B cell (primary cell): ENCODE data around the gene SNW1. TPM values are rescaled to one million over a fixed set of nuclear protein-coding genes. Genes with fewer than 3 reads are reported as not detected.

ENCODE experiments used
- ATAC-seq: fragments of 200-7000 bp; cut with Tn5 transposase; one replicate; pipeline ENCODE4 v1.10.0; 2021; ENCODE audit warnings: low read depth, mild to moderate bottlenecking, moderate number of reproducible peaks, moderate library complexity
- CTCF ChIA-PET: fragments of 350-600 bp; sonication (Branson Sonifier 250); formaldehyde crosslinking; loops from one replicate; lab custom pipeline; 2021; ENCODE audit warnings: antibody characterized with exemption, inconsistent platforms; lab: Charles Lee
- POLR2A ChIA-PET: fragments of 350-600 bp; sonication (Branson Sonifier 250); formaldehyde crosslinking; loops from one replicate; lab custom pipeline; 2021; ENCODE audit warnings: antibody characterized with exemption; lab: Charles Lee
- DNase-seq: peaks from one replicate; pipeline ENCODE4 v3.0.0; 2013
- H2AFZ ChIP-seq: 2 replicates; pipeline ENCODE4 v1.6.1; 2012; ENCODE audit warnings: mild to moderate bottlenecking, low read depth, low read length; ENCODE audit not compliant: insufficient read depth, poor library complexity, severe bottlenecking
- H3K27ac ChIP-seq, 2 donors: 1 replicate in 1 of 2; 2 replicates in 1 of 2; pipeline ENCODE4 v1.5.1; 2012 to 2013; ENCODE audit warnings: low read length in 2 of 2, mild to moderate bottlenecking in 2 of 2, moderate library complexity in 1 of 2
- H3K27me3 ChIP-seq, 4 experiments: fragments of 200-600 bp in 1 of 4; sonication (generic) in 1 of 4; replicated peaks in 1 of 4; 1 replicate in 2 of 4; 2 replicates in 2 of 4; pipeline versions ENCODE4 v1.6.1 to v1.7.0; 2013 to 2016; ENCODE audit warnings: low read length in 3 of 4, mild to moderate bottlenecking in 2 of 4, mixed read lengths in 1 of 4, moderate library complexity in 1 of 4; ENCODE audit not compliant: insufficient read depth in 4 of 4, control insufficient read depth in 3 of 4; ENCODE audit errors: control extremely low read depth in 1 of 4
- H3K36me3 ChIP-seq, 2 experiments: replicated peaks in 1 of 2; 1 replicate in 1 of 2; 2 replicates in 1 of 2; pipeline versions ENCODE4 v1.6.1 to v1.7.1; 2013; ENCODE audit warnings: low read length in 1 of 2; ENCODE audit not compliant: insufficient read depth in 2 of 2, control insufficient read depth in 1 of 2; ENCODE audit errors: control extremely low read depth in 1 of 2, extremely low read depth in 1 of 2
- H3K4me1 ChIP-seq, 2 donors: fragments of 200-600 bp in 1 of 2; sonication (generic) in 1 of 2; 1 replicate in 1 of 2; 2 replicates in 1 of 2; pipeline versions ENCODE4 v1.5.1 to v1.6.1; 2013 to 2017; ENCODE audit warnings: low read length in 2 of 2; ENCODE audit not compliant: control insufficient read depth in 2 of 2, insufficient read depth in 2 of 2
- H3K4me2 ChIP-seq: replicated peaks from 2 replicates; pipeline ENCODE3; 2012; ENCODE audit warnings: mild to moderate bottlenecking, low read depth, low read length; ENCODE audit not compliant: poor library complexity, severe bottlenecking
- H3K4me3 ChIP-seq, 5 experiments: fragments of 200-600 bp in 1 of 5; sonication (generic) in 1 of 5; 1 replicate in 3 of 5; 2 replicates in 2 of 5; pipeline versions ENCODE4 v1.5.1 to v1.7.0; 2011 to 2016; ENCODE audit warnings: low read length in 4 of 5, mild to moderate bottlenecking in 4 of 5, low read depth in 2 of 5, control low read depth in 1 of 5, moderate library complexity in 1 of 5; ENCODE audit not compliant: insufficient read depth in 1 of 5; ENCODE audit errors: control extremely low read depth in 1 of 5, extremely low read depth in 1 of 5
- H3K79me2 ChIP-seq: fragments of 200-600 bp; sonication (generic); one replicate; pipeline ENCODE4 v1.6.0; 2016; ENCODE audit warnings: low read length; ENCODE audit not compliant: control insufficient read depth, insufficient read depth
- H3K9ac ChIP-seq: fragments of 200-600 bp; sonication (generic); 2 replicates; pipeline ENCODE4 v1.6.1; 2017; ENCODE audit warnings: mild to moderate bottlenecking, low read length, moderate library complexity
- H3K9me3 ChIP-seq, 3 donors: one replicate each; pipeline versions ENCODE4 v1.6.1 to v1.7.1; 2013; ENCODE audit warnings: low read length in 2 of 3; ENCODE audit not compliant: control insufficient read depth in 2 of 3, insufficient read depth in 1 of 3; ENCODE audit errors: control extremely low read depth in 1 of 3
- H4K20me1 ChIP-seq: 2 replicates; pipeline ENCODE4 v1.6.0; 2012; ENCODE audit warnings: mild to moderate bottlenecking, low read length; ENCODE audit not compliant: insufficient read depth, control insufficient read depth, poor library complexity, severe bottlenecking
- H3K27ac Mint-ChIP-seq: one replicate; pipeline ENCODE4 v1.8.0; 2021; ENCODE audit warnings: mixed read lengths
- H3K27me3 Mint-ChIP-seq: one replicate; pipeline ENCODE4 v1.8.0; 2021; ENCODE audit warnings: mixed read lengths
- H3K4me1 Mint-ChIP-seq: one replicate; pipeline ENCODE4 v1.8.0; 2021; ENCODE audit warnings: mixed read lengths
- H3K4me3 Mint-ChIP-seq: one replicate; pipeline ENCODE4 v1.8.0; 2021; ENCODE audit warnings: mixed read lengths
- H3K9me3 Mint-ChIP-seq: one replicate; pipeline ENCODE4 v1.8.0; 2022; ENCODE audit warnings: mixed read lengths; ENCODE audit not compliant: insufficient read depth
- EZH2 ChIP-seq: IDR thresholded peaks from 2 replicates; pipeline ENCODE4 v1.6.1; 2012; ENCODE audit warnings: borderline replicate concordance, low read depth, mild to moderate bottlenecking, moderate library complexity, low read length; ENCODE audit not compliant: insufficient read depth, poor library complexity, severe bottlenecking
- WGBS: methylation state at CpG from one replicate; pipeline ENCODE4 v1.1.5; 2013; ENCODE audit warnings: missing lambda C conversion rate; ENCODE audit not compliant: insufficient coverage; 5-methylcytosine and 5-hydroxymethylcytosine counted together
- intact Hi-C: fragments of 100-400 bp; cut with micrococcal nuclease; formaldehyde crosslinking; loops from one replicate; pipeline ENCODE4 v1.10.0; 2022
- polyA plus RNA-seq: library from polyadenylated mRNA; depleted of rRNA; stranded (reverse); fragments of >200 nt; gene quantifications from 2 replicates; pipeline ENCODE4 v1.2.3, GENCODE V29; 2012
- total RNA-seq, 2 donors: library from RNA; stranded (reverse); fragments of 120-200 nt in 1 of 2; gene quantifications; 1 replicate in 1 of 2; 2 replicates in 1 of 2; pipeline versions ENCODE4 v1.2.3 to v1.2.4, GENCODE V29; 2013 to 2022
- TF ChIP-seq, protein P1 (sequence below): fragments of 200-600 bp; IDR thresholded peaks from one replicate; pipeline ENCODE4 v1.8.0; 2022; ENCODE audit warnings: antibody characterized with exemption, mild to moderate bottlenecking

The SNW1 gene
- total and polyA plus RNA-seq, 2 donors (not counting 1 experiment from before 2014, with no cell fraction given), result 15.0 to 86.4 TPM

DNA sequence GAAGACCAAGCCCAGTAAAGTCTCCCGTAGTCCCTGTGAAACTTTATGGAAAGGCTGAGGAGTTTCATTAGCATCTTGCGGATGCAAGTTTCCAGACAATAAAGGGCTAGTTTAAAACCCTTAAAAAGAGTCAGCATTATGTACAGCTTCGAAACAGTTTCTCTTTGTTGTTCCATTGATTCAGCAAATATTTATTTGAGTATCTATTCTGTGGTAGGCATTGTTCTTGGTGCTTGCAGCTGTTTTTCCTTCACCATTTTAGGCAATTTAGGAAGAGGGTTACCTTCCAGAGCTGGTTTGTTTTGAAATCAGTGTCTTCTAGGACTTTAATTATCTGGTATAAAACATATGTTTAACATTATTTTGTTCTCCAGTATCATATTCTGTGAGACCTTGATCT lies 51.5 kb downstream of the SNW1 start:
- Histone ChIP-seq H3K36me3 (peaks cover 7 to 26% of the 10 kb centered on the region in 2 experiments), H2AFZ (no peak overlapping the region), H3K79me2 (peaks cover 91% of the 10 kb centered on the region), H3K27ac (no peak overlapping the region), H3K27me3 (no peaks in the 10 kb centered on the region), H3K9ac (no peak overlapping the region), H3K4me1 (peaks cover 22 to 32% of the 10 kb centered on the region in 2 donors), H4K20me1 (peaks cover 8% of the 10 kb centered on the region), H3K4me3 (peak overlapping the region in 1 of 5 experiments; percentile 93), H3K4me2 (peak overlapping the region; percentile 85), H3K9me3 (no peaks in the 10 kb centered on the region)
- ATAC-seq, result no peak
- H3K27ac Mint-ChIP-seq, result no peak overlapping the region
- WGBS, result 91% methylated on average over 1 of the region's 3 CpGs
- no peaks in the 10 kb centered on the region for H3K9me3 Mint-ChIP-seq
- intact Hi-C loops, result loop anchor here (5.0 kb wide), 2 partner anchors 117 to 587 kb away; no protein-coding TSS in a partner anchor
- peaks cover 37% of the 10 kb centered on the region for H3K4me1 Mint-ChIP-seq
- CTCF ChIA-PET, result interaction anchor here (1.6 kb wide), 1 partner anchor 15 kb away, joined by 5 read pairs; no protein-coding TSS in a partner anchor
- POLR2A ChIA-PET, result interaction anchor here (0.5 kb wide), 1 partner anchor 402 kb away, joined by 5 read pairs; no protein-coding TSS in a partner anchor
- no peak for DNase-seq
- H3K27me3 Mint-ChIP-seq, result no peaks in the 10 kb centered on the region
- TF ChIP-seq, protein P1, sequence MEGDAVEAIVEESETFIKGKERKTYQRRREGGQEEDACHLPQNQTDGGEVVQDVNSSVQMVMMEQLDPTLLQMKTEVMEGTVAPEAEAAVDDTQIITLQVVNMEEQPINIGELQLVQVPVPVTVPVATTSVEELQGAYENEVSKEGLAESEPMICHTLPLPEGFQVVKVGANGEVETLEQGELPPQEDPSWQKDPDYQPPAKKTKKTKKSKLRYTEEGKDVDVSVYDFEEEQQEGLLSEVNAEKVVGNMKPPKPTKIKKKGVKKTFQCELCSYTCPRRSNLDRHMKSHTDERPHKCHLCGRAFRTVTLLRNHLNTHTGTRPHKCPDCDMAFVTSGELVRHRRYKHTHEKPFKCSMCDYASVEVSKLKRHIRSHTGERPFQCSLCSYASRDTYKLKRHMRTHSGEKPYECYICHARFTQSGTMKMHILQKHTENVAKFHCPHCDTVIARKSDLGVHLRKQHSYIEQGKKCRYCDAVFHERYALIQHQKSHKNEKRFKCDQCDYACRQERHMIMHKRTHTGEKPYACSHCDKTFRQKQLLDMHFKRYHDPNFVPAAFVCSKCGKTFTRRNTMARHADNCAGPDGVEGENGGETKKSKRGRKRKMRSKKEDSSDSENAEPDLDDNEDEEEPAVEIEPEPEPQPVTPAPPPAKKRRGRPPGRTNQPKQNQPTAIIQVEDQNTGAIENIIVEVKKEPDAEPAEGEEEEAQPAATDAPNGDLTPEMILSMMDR, result no peak
- no peak for TF ChIP-seq EZH2
- H3K4me3 Mint-ChIP-seq, result peak overlapping the region; percentile 94

DNA sequence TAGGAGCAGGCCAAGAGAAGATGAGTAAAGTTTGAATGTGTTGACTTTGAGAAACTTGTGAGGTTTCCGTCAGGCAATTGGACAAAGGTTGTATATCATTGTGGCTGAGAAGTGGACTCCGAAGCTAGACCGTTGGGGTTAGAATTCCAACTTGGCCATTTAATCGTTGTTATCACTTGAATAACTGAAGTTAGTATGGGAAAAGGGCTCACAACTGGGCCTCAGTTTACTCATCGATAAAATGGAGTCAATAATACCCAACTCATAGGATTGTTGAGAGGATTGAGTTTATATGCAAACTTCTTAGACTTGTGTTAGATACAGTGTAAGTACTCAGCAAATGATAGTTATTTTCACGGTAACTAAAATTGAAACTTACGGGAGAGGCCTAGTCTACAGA lies 52.2 kb downstream of the SNW1 start:
- POLR2A ChIA-PET, result no interaction called here
- no peak for DNase-seq

More for the DNA sequence above, 52.2 kb downstream of the SNW1 start:
- Mint-ChIP-seq H3K4me1 (peaks cover 37% of the 10 kb centered on the region), H3K4me3 (peak overlapping the region; percentile 94), H3K27me3 (no peaks in the 10 kb centered on the region), H3K27ac (peak overlapping the region; percentile 91), H3K9me3 (no peaks in the 10 kb centered on the region)
- no peak for ATAC-seq
- H3K4me3 ChIP-seq, result peak overlapping the region; percentile 82 to 98 (median 92)
- H2AFZ ChIP-seq, result peak overlapping the region; percentile 97
- peaks cover 22 to 32% of the 10 kb centered on the region in 2 donors for H3K4me1 ChIP-seq
- H3K79me2 ChIP-seq, result peaks cover 91% of the 10 kb centered on the region
- H3K27ac ChIP-seq, result peak overlapping the region in 1 of 2 donors; percentile 75
- peak overlapping the region; percentile 93 for H3K9ac ChIP-seq
- H3K27me3 ChIP-seq, result no peaks in the 10 kb centered on the region
- H3K9me3 ChIP-seq, result no peaks in the 10 kb centered on the region
- H3K36me3 ChIP-seq, result peaks cover 7 to 32% of the 10 kb centered on the region in 2 experiments
- CTCF ChIA-PET, result interaction anchor here (1.6 kb wide), 1 partner anchor 14 kb away, joined by 5 read pairs; no protein-coding TSS in a partner anchor
- peak overlapping the region; percentile 85 for H3K4me2 ChIP-seq
- no CpG with 5 or more reads among the region's 7 CpGs for WGBS
- intact Hi-C loops, result loop anchor here (1.0 to 5.0 kb wide), 6 partner anchors 53 to 586 kb away; partner anchors contain the start of genes ADCK1, SNW1, SPTLC2 and VIPAS39
- H4K20me1 ChIP-seq, result peaks cover 10% of the 10 kb centered on the region
- no peak for TF ChIP-seq EZH2
- TF ChIP-seq, protein P1, result no peak
